PFSK-1 (cell line): ENCODE measurements around the gene TRIM65.

Experiments used
- FOXP2 ChIP-seq: optimal IDR thresholded peaks from 2 replicates; pipeline ENCODE3; 2011; ENCODE audit warnings: borderline replicate concordance, control low read depth, inconsistent platforms; ENCODE audit not compliant: insufficient read depth; ENCODE audit errors: extremely low read length, extremely low read depth
- POLR2AphosphoS5 ChIP-seq: IDR thresholded peaks from 2 replicates; pipeline ENCODE4 v1.6.1; 2012; ENCODE audit warnings: low read depth, mild to moderate bottlenecking, control low read depth, low read length, moderate library complexity
- REST ChIP-seq, 2 experiments: IDR thresholded peaks; 2 replicates each; pipeline versions ENCODE4 v1.6.1 to v1.8.0; 2011 to 2012; ENCODE audit warnings: low read depth in 2 of 2, low read length in 2 of 2, control low read depth in 1 of 2, inconsistent platforms in 1 of 2, mild to moderate bottlenecking in 1 of 2, moderate library complexity in 1 of 2; ENCODE audit not compliant: insufficient read depth in 1 of 2
- SIN3A ChIP-seq: IDR thresholded peaks from 2 replicates; pipeline ENCODE4 v1.6.1; 2012; ENCODE audit warnings: mild to moderate bottlenecking, low read length, moderate library complexity, borderline replicate concordance; ENCODE audit not compliant: insufficient read depth
- TAF1 ChIP-seq: IDR thresholded peaks from 2 replicates; pipeline ENCODE4 v1.6.1; 2012; ENCODE audit warnings: low read length, control low read depth, borderline replicate concordance; ENCODE audit not compliant: insufficient read depth

The TRIM65 gene

DNA sequence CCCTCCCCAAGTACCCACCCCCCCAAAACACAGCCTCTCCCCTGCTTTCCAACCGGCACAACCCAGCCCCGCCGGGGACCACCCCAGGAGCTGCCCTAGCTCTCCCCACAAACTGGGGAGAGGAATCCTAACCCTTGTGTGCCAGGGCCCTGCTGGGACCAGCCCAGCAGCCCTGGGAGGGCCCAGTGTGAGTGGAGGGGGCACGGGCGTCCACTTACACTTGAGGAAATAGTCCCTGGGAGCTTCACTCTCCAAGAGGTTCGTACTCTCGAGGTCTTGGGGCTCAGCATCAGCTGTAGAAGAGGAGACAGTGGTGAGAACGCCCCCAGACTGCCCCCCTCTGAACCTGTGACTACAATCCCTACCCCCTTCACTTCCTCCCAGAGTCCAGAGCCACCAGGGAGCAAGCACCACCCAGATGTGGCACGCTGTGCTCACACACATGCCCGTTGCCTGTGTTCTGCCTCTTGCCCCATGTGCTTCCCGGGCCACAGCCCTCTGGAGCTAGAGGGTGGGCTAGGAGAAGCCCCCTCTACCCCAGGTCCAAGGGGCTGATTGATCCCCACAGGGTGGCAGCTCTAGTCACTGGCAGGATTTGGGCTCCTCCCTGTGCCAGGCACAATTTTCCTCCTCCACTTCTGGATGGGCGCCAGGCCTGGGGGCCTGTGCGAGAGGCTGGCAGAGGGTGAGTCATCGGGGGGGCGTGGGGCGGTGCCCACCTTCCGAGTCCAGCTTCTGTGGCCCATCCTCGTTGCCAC lies 21.4 kb downstream of the TRIM65 start:
- TF ChIP-seq SIN3A (no peak), REST (IDR thresholded peaks at IDR 0.05; ENCODE audit: insufficient read depth in 1 of 2, low read depth in 2 of 2, low read length in 2 of 2) (no peak), TAF1 (no peak), POLR2AphosphoS5 (no peak)

GRCh38 chr17:75874323-75875181 lies 22.2 kb downstream of the TRIM65 start:
- no peak for TF ChIP-seq TAF1
- TF ChIP-seq REST (IDR thresholded peaks at IDR 0.05; ENCODE audit: insufficient read depth in 1 of 2, low read depth in 2 of 2, low read length in 2 of 2): peak; percentile 14 to 77; a peak in 2 of 4 replicates

GRCh38 chr17:75873587-75874322 lies 23.0 kb downstream of the TRIM65 start:
- TF ChIP-seq REST (IDR thresholded peaks at IDR 0.05; ENCODE audit: insufficient read depth in 1 of 2, low read depth in 2 of 2, low read length in 2 of 2): no peak
- no peak for TF ChIP-seq TAF1
- TF ChIP-seq FOXP2: no peak
- TF ChIP-seq SIN3A: no peak
- no peak for TF ChIP-seq POLR2AphosphoS5

GRCh38 chr17:75872434-75873351 lies 24.1 kb downstream of the TRIM65 start:
- no peak for TF ChIP-seq SIN3A
- peak; percentile 82 for TF ChIP-seq FOXP2
- no peak for TF ChIP-seq POLR2AphosphoS5
- 0 out of 4 replicates have a peak, but pooled peaks of 1 of the 2 experiments have one; percentile 25 for TF ChIP-seq REST (IDR thresholded peaks at IDR 0.05; ENCODE audit: insufficient read depth in 1 of 2, low read depth in 2 of 2, low read length in 2 of 2)
- no peak for TF ChIP-seq TAF1
